GM18870 (cell line): Measurements from ENCODE around the gene MYL7.

Experiments used
- ATAC-seq: cut with Tn5 transposase; IDR thresholded peaks from one replicate; pipeline ENCODE4 v1.9.1; 2021; ENCODE audit warnings: moderate library complexity; ENCODE audit not compliant: unreplicated experiment

The MYL7 gene

DNA sequence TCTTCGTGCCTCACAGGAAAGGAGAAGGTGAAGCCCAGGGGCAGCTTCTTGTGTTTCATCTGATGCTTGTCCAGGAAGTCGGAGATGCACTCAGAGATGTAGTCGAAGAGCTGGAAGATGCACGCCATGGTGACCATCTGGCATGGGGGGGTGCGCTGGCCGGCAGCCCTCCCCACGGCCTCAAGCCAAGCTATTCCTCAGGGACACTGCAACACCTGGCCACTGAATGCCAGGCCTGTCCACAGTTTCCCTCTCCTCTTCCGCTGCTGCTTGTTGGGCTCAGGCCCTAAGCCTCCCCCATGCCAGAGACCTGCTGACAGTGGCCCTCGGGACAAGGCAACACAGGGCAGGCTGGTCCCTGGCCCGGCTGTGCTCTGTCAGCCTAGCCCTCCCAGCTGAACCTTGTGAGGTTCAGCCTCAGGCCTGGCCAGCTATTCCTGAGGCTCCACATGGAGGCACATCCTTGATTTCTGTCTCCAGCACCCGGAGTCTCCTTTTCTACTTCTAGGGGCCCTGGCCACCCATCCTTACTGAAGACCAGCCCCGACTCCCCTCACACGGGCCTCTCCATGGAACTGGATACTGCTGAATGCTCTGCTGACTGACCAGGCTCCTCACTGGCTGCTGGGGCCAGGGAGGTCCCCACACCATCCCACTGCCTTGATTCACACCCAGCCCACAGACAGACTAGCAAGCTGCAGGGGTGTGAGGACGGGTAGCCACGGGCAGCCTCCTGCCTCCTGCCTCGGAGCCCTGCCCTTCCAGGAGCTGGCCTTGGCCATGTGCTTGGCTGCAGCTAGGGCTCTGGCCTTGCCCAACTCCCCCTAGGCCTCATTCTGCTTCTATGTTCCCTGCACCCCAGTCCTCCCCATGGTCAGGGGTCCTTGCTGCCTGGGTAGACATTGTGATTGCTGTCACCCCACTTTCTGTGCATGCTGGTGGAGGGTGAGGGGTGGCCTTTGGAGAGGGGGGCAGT, 10.1 kb upstream of the MYL7 start:
- ATAC-seq, result no peak

GRCh38 chr7:44150466-44150832, 9.3 kb upstream of the MYL7 start:
- ATAC-seq, result no peak

DNA sequence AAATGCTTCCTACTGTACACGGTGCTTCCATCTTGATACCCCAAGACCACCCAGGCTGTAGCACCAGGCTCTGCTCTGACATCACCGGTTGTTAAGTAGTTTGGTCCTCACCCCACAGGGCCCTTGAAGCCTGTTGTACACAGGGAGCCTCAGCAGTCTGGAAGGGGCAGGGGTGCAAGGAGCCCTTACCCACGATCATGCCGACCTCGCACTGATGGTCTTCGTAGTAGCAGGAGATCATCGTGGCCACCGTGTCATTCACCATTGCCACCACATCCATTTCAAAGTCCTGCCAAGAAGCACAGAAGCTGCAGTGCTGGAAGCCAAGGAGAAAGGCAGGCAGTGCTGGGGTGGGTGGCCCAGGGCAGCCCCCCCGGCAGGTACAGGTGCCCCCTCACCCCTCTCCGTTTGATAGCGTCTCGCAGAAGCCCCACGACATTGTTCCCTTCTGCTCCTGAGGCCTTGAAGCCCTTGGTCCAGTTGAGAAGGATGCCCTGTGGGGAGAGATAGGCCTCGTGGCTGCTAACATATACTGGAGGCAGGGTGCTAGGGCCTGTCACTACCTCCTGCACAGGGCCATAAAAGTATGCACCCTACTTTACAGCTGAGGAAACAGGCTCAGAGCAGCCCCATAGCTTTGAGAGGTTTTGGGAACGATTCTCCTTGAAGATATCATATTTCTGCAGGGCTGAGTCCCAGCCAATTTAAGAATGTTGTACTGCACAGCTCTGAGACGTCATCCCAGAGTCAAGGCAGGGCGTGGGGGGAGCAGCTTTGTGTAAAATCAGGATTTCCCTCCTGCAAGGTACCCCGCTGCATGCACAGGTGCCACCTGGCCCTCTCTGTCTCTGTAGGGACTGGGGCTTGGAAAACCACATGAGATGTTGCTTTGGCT, 8.7 kb upstream of the MYL7 start:
- ATAC-seq, result no peak

DNA sequence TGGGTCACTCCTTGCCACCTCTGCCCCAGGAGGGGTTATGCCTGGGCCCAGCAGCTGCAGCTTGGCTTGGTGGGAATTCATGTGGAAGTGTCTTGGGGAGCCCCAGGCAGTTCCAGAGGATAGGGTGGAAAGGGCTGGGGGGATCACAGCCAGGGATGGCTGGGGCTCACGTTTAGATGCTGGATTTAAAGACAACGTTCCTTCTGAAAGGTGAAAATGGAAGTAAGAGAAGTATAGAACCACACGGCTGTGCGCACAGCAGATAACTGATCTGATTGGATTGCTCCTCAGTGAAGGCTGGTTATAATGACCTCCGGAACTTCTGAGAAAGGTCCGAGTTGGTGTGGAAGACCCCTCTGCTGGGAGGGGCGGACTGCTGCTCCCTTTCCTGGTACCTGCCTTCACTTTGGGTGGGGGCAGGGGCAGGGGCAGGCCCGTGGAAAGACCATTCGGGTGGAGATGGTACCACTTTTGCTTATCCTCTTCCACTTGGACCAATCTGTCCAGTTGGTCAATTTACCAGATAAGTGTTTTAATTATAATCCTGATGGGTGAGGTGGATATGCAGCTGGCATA, 7.9 kb upstream of the MYL7 start:
- no peak for ATAC-seq

DNA sequence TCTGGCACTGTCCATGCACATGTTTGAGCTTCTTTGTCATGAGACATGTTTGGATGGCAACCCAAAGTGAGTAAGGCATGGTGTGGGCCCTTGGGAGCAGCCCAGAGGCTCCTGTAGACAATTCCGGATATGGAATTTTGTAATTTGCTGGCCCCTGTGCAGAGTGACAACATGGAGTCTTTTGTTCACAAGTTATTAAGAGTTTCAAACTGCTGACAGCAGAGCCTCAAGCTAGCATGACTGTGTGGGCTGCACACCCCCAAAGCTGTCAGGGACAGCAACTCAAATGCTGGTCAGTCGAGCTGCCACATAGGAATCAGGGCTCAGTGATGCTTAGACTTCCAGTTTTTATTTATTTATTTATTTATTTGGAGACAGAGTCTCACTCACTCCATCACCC, 7.0 kb upstream of the MYL7 start:
- no peak for ATAC-seq

DNA sequence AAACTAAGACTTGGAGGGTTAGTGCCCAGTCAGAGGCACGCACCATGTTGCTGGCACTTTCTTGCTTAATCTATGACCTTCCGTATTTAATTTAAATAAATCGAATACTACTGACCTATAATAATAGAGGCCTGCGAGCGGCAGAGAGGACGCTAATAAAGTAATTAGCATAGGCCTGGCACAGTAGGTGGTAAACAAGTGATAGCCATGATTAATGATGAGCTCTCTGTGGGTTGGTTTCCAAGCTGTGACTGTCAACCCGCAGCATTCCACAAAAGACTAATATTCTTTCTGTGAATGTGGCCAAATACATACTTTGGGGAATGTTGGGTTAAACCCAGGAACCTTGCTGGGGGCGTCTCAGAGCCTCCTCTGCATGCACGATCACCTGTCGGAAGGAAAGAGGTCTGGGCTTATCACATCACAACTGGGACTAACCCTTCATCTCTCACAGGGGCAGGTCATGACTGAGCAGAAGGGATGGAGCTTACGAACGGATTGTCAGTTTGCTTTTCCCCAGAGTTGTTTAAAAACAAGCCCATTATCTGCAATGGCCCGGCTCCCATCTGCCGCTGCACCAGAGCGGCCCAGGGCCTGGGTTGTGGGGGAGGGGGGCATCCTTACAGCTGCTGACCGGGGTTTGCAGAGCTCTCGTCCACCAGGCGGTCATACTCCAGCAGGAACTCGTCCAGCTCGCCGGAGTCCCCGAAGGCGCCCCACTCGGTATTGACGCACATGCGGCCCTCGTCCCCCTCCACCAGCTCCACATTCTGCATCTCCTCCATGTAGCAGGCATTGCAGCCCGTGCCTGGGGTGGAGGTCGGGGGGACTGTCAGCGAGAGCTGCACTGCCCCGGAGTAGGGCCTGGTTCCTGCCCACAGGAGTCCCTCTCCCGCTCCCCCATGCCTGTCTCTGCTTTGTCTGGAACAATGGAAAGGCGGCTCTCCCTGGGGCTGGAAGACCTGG, 6.2 kb upstream of the MYL7 start:
- ATAC-seq, result no peak

- ATAC-seq, result no peak
Measured at GRCh38 chr7:44145969-44146911, 5.1 kb upstream of the MYL7 start.

- no peak for ATAC-seq
Measured at GRCh38 chr7:44145479-44145968, 4.4 kb upstream of the MYL7 start.

- ATAC-seq, result no peak
Measured at GRCh38 chr7:44144968-44145478, 3.9 kb upstream of the MYL7 start.

DNA sequence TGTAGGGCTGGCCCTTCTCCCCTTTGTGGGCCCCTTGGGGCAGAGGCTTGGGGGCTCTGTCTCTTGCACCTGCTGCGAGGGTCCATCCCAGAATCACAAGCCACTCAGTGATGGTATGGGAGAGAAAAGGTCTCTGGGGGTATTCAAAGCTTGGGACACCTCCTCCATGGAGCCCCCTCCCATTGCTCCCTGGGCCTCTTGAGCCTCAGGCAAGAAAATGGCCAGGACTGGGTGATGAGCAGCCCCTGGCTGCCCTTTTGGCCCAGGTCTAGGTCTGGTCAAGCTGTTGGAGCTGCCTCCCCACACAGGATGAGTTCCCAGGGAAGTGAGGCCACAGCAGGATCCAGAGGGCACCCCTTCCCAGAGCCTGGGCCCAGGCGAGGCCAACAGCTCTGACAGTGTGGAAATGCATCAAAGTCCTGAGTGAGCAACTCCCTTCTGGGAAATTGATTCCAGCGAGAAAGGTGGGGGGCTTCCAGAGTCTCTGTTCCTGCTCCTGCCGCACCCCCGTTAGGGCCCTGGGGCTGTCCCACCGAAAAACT, 3.4 kb upstream of the MYL7 start:
- ATAC-seq, result no peak

DNA sequence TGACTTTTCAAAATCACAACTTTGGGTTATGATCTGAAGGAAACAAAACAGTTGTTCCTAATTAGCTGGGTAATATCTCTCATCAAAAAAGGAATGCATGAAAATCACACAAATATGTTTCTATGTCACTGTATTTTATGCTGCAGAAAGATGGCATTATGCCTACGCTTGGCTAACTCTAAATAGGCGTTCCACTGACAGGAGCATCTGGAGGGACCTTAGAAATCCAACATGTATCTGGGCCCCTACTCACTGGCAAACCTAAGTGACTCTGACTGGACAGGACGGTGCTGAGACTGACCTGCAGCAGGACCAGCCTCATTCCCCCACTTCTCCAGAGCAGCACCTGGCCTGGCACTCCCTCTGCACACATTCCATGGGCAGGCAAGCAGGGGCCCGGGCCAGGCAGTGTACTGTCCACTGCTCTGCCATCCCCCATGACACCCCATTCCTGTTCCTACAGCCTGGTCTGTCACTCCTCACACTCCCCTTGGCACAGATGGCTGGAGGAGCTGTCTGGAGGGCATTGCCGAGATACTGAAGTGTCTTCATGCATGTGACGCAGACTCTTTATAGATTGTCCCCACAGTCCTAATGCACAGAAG, 2.6 kb upstream of the MYL7 start:
- no peak for ATAC-seq

- ATAC-seq, result no peak
Measured at GRCh38 chr7:44142028-44142427, 896 bp upstream of the MYL7 start.

DNA sequence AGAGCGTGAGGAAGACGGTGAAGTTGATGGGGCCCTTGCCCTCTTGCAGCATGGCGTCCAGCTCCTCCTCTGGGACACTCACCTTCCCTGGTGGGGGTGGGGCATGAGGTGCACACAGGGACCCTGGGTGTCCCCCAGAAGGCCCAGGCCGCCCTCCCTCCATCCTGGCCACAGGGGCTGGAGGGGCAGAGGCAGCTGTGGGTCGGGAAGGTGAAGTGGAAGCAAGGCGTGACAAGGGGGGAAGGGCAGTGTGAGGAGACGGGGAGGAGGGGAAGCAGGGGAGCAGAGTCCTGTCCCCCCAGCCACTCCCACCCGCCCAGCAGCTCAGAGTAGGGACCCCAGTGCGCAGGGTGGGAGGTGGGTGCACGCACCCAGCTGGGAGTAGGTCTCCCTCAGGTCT, 791 bp downstream of the MYL7 start:
- ATAC-seq, result no peak

GRCh38 chr7:44139311-44140010, 1.7 kb downstream of the MYL7 start:
- ATAC-seq, result no peak

GRCh38 chr7:44138698-44139097, 2.4 kb downstream of the MYL7 start:
- no peak for ATAC-seq

DNA sequence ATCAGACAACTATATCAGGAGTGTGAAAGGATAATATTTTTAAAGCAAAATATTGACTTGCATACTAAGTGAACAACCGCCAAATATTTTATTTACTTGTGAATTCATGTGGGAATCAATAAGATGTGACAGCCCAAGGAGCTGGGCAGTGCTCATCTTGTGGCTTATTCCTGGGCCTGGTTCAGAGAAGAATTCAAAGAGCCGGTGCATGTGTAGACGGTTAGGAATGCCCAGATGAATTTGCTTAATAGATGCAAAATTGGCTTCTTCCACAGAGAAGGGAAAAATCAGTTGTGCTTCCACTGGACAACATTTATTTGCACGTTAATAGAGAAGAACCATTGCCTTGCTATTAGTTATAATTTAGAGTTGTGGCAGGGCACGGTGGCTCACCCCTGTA, 4.4 kb downstream of the MYL7 start:
- ATAC-seq, result no peak

GRCh38 chr7:44134943-44135628, 6.0 kb downstream of the MYL7 start:
- no peak for ATAC-seq
